HG03558 (cell line): ENCODE data around the gene ACTR3C.
"Not testable (repeated sequence)": the region's sequence is repeated elsewhere in the genome, so short reads cannot be mapped to it uniquely, and the experiment has no call there.

ENCODE experiments used
- ATAC-seq: cut with Tn5 transposase; IDR thresholded peaks from one replicate; pipeline ENCODE4 v1.9.1; 2021; ENCODE audit warnings: moderate number of reproducible peaks; ENCODE audit not compliant: unreplicated experiment; ENCODE audit errors: extremely low read depth

Gene ACTR3C

GRCh38 chr7:150316987-150317386 is 6.4 kb downstream of the ACTR3C start:
- ATAC-seq: not testable (repeated sequence)

DNA sequence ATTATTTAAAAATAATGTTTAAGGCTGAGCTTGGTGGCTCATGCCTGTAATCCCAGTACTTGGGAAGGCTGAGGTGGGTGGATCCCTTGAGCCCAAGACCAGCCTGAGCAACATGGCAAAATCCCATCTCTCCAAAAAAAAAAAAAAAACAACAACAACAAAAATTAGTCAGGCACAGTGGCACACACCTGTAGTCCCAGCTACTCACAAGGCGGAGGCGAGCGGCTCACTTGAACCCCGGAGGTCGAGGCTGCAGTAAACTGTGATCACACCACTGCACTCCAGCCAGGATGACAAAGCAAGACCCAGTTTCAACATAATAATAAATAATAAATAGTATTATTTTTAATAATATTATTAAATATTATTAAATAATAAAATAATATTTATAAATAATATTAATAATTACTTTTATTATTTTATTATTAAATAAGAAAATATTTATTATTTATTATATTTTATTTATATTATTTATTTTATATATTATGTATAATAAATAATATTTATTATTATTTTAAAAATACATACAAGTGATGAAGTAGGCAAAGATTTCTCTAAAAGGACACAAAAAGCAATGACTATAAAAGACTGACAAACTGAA is 8.6 kb downstream of the ACTR3C start:
- ATAC-seq: no peak

GRCh38 chr7:150313870-150314269 is 9.5 kb downstream of the ACTR3C start:
- no peak for ATAC-seq

DNA sequence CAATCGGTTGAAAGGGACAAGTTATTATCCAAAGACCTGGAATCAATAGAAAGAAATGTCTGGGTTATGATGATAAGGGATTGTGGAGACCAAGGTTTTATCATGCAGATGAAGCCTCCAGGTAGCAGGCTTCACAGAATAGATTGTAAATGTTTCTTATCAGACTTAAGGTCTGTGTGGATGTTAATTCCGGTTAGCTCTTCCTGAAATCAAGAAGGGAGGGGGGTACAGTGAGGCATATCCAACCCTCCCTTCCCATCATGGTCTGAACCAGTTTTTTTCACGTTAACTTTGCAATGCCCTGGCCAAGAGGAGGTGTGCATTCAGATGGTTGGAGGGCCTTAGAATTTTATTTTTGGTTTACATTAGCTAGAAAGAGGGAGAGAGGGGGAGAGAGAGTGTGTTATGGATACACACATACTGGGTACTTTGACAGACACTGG is 10.0 kb downstream of the ACTR3C start:
- no peak for ATAC-seq

DNA sequence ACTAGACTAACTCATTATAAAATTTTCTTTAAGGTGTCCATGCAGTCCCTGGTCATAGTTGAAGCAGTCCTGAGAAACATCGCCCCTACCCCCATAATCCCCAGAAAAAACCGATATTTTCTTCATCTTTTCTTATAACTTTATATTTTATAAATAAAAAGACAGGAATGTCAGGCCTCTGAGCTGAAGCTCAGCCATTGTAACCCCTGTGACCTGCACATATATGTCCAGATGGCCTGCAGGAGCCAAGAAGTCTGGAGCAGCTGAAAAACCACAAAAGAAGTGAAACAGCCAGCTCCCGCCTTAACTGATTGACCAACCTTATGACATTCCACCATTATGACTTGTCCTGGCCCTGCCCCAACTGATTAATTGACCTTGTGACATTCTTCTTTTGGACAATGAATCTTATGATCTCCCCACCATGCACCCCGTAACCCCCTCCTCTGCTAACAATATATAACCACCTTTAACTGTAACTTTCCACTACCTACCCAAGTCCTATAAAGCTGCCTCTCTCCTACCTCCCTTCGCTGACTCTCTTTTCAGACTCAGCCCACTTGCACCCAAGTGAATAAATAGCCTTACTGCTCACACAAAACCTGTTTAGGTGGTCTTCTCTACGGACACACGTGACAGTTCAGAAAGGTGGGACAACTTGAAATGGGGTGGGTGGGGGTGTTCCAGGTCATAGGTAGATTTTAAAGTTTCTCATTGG is 10.5 kb downstream of the ACTR3C start:
- not testable (repeated sequence) for ATAC-seq

- no peak for ATAC-seq
Measured at GRCh38 chr7:150311711-150312110, 11.6 kb downstream of the ACTR3C start.

GRCh38 chr7:150311146-150311545 is 12.2 kb downstream of the ACTR3C start:
- ATAC-seq: no peak

GRCh38 chr7:150308575-150308974 is 14.8 kb downstream of the ACTR3C start:
- ATAC-seq: no peak

- no peak for ATAC-seq
Measured at GRCh38 chr7:150307904-150308303, 15.4 kb downstream of the ACTR3C start.

GRCh38 chr7:150307129-150307528 is 16.2 kb downstream of the ACTR3C start:
- ATAC-seq: no peak

DNA sequence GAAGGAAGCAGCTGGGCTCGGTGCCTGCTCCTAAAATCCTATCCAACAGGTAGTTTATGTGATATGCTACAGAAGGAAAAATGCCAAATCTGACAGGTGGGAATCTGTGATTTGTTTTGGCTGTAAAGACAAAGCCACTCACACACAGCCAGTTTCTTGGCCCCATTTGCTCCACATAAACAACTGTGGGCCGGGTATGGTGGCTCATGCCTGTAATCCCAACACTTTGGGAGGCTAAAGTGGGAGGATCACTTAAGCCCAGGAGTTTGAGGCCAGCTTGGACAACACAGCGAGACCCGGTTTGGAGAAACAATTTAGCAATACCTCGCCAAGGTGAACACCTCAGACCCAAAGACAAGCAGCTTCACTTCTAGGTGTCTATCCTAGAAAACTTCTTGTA is 17.0 kb downstream of the ACTR3C start:
- ATAC-seq: not testable (repeated sequence)

GRCh38 chr7:150305903-150306284 is 17.5 kb downstream of the ACTR3C start:
- ATAC-seq: not testable (repeated sequence)

GRCh38 chr7:150305259-150305902 is 18.0 kb downstream of the ACTR3C start:
- ATAC-seq: not testable (repeated sequence)

DNA sequence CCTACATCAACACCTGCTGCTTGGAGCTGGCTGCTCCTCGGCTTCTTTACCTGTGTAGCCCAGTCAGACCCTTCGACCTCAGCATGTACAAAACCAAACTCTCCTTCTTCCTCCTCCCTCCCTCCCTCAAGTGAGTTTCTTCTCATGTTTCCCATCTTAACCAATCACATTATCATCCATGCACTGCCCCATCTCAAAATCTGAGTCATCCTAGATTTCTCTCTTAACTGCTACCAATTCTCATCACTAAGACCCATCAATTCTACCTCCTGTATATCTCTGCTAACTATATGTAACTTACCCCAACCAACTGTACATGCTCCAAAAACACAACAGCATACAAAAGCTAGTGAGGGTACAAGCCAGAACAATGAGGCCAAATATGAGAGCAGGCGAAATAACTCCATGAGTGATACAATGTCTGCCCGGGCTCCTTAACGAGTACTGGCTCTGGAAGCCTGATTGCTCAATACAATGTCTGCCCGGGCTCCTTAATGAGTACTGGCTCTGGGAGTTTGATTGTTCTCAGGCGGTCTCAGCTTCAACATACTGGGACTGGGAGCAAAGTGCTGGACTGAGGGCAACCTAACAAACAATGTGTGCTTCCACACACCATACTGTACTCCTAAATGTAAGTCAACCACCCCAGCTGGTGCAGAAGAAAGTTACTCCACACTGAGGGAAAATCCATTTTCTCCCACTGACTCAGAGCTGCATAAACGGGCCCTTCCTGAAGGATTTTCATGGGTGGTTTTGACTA is 18.7 kb downstream of the ACTR3C start:
- ATAC-seq: not testable (repeated sequence)

DNA sequence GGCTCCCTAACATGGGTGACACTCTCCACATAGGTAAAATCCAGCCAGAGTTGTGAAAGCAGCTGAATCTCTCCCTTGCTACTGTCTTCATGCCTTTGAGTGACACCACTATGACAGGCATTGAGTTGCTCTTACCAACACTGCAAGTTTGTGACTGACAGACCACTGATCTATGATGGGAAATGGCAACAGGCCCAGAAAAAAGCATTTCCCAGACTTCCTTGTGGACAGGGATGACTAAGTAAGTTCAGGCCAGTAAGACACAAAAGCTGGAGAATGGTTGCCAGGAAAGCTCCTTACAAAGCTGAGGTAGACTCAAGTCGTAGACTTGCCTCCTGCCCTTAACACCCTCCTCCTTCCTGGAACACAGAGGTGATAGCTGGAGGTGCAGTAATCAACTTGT is 20.4 kb downstream of the ACTR3C start:
- not testable (repeated sequence) for ATAC-seq

- not testable (repeated sequence) for ATAC-seq
Measured at GRCh38 chr7:150297978-150298377, 25.4 kb downstream of the ACTR3C start.

- not testable (repeated sequence) for ATAC-seq
Measured at GRCh38 chr7:150296802-150297201, 26.5 kb downstream of the ACTR3C start.

- ATAC-seq: not testable (repeated sequence)
Measured at GRCh38 chr7:150295614-150296013, 27.7 kb downstream of the ACTR3C start.

- not testable (repeated sequence) for ATAC-seq
Measured at GRCh38 chr7:150295027-150295426, 28.3 kb downstream of the ACTR3C start.

GRCh38 chr7:150290317-150290716 is 33.0 kb downstream of the ACTR3C start:
- not testable (repeated sequence) for ATAC-seq

DNA sequence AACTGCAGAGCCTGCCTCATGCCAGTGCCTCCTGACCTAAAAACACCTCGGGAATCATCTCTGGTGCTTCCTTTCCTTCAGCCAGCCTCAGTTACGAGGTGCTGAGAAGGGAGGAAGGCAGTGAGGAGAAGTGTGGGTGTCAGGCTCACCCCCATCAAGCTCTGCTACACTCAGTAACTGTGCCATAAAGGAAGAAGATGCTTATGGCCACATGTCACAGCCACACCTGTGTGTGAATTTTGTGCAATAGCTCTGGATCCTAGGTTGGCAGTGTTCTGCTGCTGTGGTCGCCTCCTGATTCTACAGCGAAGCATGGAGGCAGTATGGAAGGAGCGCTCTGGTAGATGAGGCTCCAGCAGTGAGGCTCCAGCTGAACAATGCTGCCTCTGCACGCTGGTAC is 34.5 kb downstream of the ACTR3C start:
- ATAC-seq: not testable (repeated sequence)
